Prostate gland (tissue), 2 donors: ENCODE measurements around the gene CD200. TPM values are rescaled to one million over a fixed set of nuclear protein-coding genes. Genes with fewer than 3 reads are reported as not detected.

ENCODE experiments used
- DNase-seq: peaks from one replicate; pipeline ENCODE4 v3.0.0-alpha.2; 2019; ENCODE audit warnings: low spot score
- H3K27ac ChIP-seq, 2 donors: fragments of 200-600 bp; sonication (generic); 2 replicates each; pipeline ENCODE4 v1.5.1; 2017 to 2019
- H3K27me3 ChIP-seq: fragments of 200-600 bp; sonication (generic); replicated peaks from 2 replicates; pipeline ENCODE4 v1.5.1; 2019; ENCODE audit not compliant: insufficient read depth
- H3K36me3 ChIP-seq, 2 donors: fragments of 200-600 bp; sonication (generic); 1 replicate in 1 of 2; 2 replicates in 1 of 2; pipeline versions ENCODE4 v1.5.1 to v1.8.1; 2017 to 2019
- H3K4me1 ChIP-seq: fragments of 200-600 bp; sonication (generic); replicated peaks from 2 replicates; pipeline ENCODE4 v1.5.1; 2019
- H3K4me3 ChIP-seq, 2 donors: fragments of 200-600 bp; sonication (generic); 2 replicates each; pipeline ENCODE4 v1.5.1; 2017 to 2019
- H3K9me3 ChIP-seq: fragments of 200-600 bp; sonication (generic); 2 replicates; pipeline ENCODE4 v1.5.1; 2017
- POLR2A ChIP-seq: fragments of 450-650 bp; IDR thresholded peaks from one replicate; pipeline ENCODE4 v1.6.1; 2016; ENCODE audit warnings: antibody characterized with exemption, mild to moderate bottlenecking
- POLR2AphosphoS5 ChIP-seq: sonication (generic); formaldehyde crosslinking; IDR thresholded peaks from one replicate; pipeline ENCODE4 v1.6.1; 2017; ENCODE audit warnings: antibody characterized with exemption
- WGBS: methylation state at CpG from one replicate; pipeline ENCODE4 v1.1.5; 2018; 5-methylcytosine and 5-hydroxymethylcytosine counted together
- intact Hi-C: fragments of 100-400 bp; cut with DNase I; formaldehyde crosslinking; loops from one replicate; pipeline ENCODE4 v1.14.2; 2022
- total RNA-seq, 2 donors: library from RNA; depleted of rRNA; stranded (reverse); fragments of >200 nt; gene quantifications; one replicate each; pipeline ENCODE4 v1.1.0, GENCODE V29; 2016
- TF ChIP-seq, protein P1 (sequence below), 4 experiments: fragments of 200-600 bp in 2 of 4; fragments of 450-650 bp in 2 of 4; sonication (generic) in 2 of 4; IDR thresholded peaks; 1 replicate in 3 of 4; 2 replicates in 1 of 4; pipeline ENCODE4 v1.5.1; 2016 to 2019; ENCODE audit warnings: antibody characterized with exemption in 4 of 4, mild to moderate bottlenecking in 2 of 4, moderate library complexity in 2 of 4

CD200 gene
- total RNA-seq, 2 donors from 2014 or later, result 5.2 to 6.3 TPM

- H3K9me3 ChIP-seq, result no peaks in the 10 kb centered on the region
- H3K4me3 ChIP-seq, result no peak overlapping the region
- no peaks in the 10 kb centered on the region for H3K36me3 ChIP-seq
- intact Hi-C loops, result loop anchor here (5.0 kb wide), 1 partner anchor 54 kb away; no protein-coding TSS in a partner anchor
- no peak for DNase-seq
- WGBS, result 13% methylated on average over 4 of the region's 4 CpGs
- TF ChIP-seq POLR2AphosphoS5 (no peak), POLR2A (no peak)
- TF ChIP-seq, protein P1, sequence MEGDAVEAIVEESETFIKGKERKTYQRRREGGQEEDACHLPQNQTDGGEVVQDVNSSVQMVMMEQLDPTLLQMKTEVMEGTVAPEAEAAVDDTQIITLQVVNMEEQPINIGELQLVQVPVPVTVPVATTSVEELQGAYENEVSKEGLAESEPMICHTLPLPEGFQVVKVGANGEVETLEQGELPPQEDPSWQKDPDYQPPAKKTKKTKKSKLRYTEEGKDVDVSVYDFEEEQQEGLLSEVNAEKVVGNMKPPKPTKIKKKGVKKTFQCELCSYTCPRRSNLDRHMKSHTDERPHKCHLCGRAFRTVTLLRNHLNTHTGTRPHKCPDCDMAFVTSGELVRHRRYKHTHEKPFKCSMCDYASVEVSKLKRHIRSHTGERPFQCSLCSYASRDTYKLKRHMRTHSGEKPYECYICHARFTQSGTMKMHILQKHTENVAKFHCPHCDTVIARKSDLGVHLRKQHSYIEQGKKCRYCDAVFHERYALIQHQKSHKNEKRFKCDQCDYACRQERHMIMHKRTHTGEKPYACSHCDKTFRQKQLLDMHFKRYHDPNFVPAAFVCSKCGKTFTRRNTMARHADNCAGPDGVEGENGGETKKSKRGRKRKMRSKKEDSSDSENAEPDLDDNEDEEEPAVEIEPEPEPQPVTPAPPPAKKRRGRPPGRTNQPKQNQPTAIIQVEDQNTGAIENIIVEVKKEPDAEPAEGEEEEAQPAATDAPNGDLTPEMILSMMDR (IDR thresholded peaks at IDR 0.05), result no peak
- peak overlapping the region; percentile 37 to 39 for H3K27ac ChIP-seq
- H3K27me3 ChIP-seq, result no peaks in the 10 kb centered on the region
- no peaks in the 10 kb centered on the region for H3K4me1 ChIP-seq
Observed at GRCh38 chr3:112390783-112391641, 58.1 kb downstream of the CD200 start.

GRCh38 chr3:112391648-112392047 is 58.7 kb downstream of the CD200 start:
- 88% methylated on average over 3 of the region's 3 CpGs for WGBS
- no peaks in the 10 kb centered on the region for H3K9me3 ChIP-seq
- no peaks in the 10 kb centered on the region for H3K4me1 ChIP-seq
- no peak for DNase-seq
- H3K27me3 ChIP-seq, result no peaks in the 10 kb centered on the region
- TF ChIP-seq POLR2AphosphoS5, result no peak
- TF ChIP-seq, protein P1 (IDR thresholded peaks at IDR 0.05), result no peak
- no peak for TF ChIP-seq POLR2A
- H3K4me3 ChIP-seq, result no peak overlapping the region
- intact Hi-C loops, result loop anchor here (5.0 kb wide), 1 partner anchor 54 kb away; no protein-coding TSS in a partner anchor
- H3K27ac ChIP-seq, result peak overlapping the region; percentile 37 to 39
- H3K36me3 ChIP-seq, result no peaks in the 10 kb centered on the region

GRCh38 chr3:112392393-112393359 is 59.7 kb downstream of the CD200 start:
- intact Hi-C loops, result loop anchor here (5.0 kb wide), 1 partner anchor 55 kb away; no protein-coding TSS in a partner anchor
- Histone ChIP-seq H3K9me3 (no peaks in the 10 kb centered on the region), H3K27ac (no peak overlapping the region), H3K4me3 (no peak overlapping the region), H3K27me3 (no peaks in the 10 kb centered on the region), H3K36me3 (no peaks in the 10 kb centered on the region), H3K4me1 (no peaks in the 10 kb centered on the region)
- WGBS, result 80% methylated on average over 6 of the region's 6 CpGs
- no peak for DNase-seq
- TF ChIP-seq, protein P1 (IDR thresholded peaks at IDR 0.05), result no peak
- TF ChIP-seq POLR2A, result no peak
- no peak for TF ChIP-seq POLR2AphosphoS5

DNA sequence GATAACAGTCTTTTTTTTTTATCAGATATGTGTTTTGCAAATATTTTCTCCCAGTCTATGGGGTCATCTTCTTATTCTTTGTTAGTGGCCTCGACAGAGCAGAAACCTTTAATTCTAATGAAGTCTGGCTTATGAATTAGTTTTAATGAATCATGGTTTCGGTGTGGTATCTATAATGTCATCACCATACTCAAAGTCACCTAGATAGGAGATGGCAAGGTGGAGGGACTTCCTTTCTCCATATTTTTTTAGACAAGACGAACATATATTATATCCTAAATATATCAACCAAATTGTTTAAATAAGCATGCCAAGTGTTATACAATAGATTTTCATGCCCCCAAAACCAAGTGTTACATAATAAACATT is 60.4 kb downstream of the CD200 start:
- Histone ChIP-seq H3K9me3 (no peaks in the 10 kb centered on the region), H3K27ac (no peak overlapping the region), H3K27me3 (no peaks in the 10 kb centered on the region), H3K36me3 (no peaks in the 10 kb centered on the region), H3K4me1 (no peaks in the 10 kb centered on the region), H3K4me3 (no peak overlapping the region)
- no peak for TF ChIP-seq POLR2AphosphoS5
- TF ChIP-seq POLR2A, result no peak
- TF ChIP-seq, protein P1 (IDR thresholded peaks at IDR 0.05), result no peak
- intact Hi-C loops, result loop anchor here (5.0 kb wide), 1 partner anchor 56 kb away; no protein-coding TSS in a partner anchor
- DNase-seq, result no peak
- WGBS, result 65% methylated on average over 3 of the region's 3 CpGs
